HG03060 (cell line): ENCODE data around the gene THADA.

Experiments used
- ATAC-seq: cut with Tn5 transposase; IDR thresholded peaks from one replicate; pipeline ENCODE4 v1.9.1; 2021; ENCODE audit warnings: low read depth, moderate number of reproducible peaks; ENCODE audit not compliant: unreplicated experiment

Gene THADA

DNA sequence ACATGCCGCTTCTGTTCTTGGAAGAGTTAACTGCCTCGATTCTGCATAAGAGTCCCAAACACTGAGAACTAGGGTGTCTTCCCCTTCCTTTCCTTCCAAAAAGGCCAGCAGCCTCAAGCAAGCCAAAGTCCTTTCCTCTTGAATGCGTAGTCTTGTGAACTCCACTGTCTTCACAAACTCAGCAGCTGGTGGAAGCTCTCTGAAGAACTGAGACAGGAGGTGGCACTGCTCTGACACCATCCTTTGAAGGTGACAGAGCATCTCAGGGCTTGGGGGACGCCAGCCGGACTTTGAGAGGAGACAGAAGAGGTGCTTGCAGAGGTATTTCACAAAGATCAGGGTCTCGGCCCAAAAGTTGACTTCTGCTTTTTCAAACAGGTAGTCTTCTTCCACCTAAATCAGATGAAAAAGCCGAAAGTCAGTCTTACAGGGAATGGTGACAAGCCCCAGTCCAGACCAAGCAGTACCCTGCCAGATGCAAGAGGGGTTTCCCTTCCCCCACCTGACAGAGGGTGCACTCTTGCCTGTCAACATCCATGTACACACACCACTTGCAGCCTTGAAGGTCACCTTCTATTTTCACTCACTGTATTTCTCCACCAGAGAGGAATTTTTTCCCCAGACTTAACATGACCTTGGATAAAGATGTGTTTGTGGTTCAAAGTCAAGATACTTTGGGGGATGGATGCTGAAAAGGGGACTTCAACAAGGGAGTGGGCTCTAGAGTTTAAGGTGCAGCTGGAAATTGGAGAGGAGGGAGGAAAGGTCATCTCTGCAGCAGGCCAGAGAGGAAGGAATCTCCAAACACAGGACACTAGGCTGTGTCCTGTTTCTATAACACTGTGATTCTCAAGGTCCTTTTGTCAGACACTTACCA is 364.6 kb downstream of the THADA start:
- no peak for ATAC-seq

DNA sequence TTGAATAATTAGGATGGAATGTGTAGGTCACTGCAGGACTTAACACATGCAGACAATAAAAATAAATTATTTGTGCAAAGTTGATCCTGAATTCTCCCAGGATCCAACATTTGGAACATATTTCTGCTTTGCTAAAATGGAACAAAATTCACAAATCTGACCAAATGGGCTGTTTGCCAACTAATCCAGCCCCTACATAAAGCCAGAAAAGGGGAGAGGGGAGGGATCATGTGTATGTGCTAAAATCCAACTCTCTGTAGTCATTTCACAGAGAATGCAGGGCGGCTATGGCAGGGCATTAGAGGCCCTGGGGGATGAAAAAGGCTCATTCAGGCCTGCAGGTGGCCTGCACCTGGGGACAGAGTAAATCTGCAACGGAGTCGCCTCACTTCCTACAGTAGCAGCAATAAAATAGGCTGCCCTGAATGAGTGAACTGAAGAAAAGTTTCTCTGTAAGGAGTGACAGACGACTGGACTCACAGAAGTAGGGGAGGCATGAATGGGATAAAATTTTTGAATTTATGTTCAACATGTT is 365.4 kb downstream of the THADA start:
- ATAC-seq: no peak

DNA sequence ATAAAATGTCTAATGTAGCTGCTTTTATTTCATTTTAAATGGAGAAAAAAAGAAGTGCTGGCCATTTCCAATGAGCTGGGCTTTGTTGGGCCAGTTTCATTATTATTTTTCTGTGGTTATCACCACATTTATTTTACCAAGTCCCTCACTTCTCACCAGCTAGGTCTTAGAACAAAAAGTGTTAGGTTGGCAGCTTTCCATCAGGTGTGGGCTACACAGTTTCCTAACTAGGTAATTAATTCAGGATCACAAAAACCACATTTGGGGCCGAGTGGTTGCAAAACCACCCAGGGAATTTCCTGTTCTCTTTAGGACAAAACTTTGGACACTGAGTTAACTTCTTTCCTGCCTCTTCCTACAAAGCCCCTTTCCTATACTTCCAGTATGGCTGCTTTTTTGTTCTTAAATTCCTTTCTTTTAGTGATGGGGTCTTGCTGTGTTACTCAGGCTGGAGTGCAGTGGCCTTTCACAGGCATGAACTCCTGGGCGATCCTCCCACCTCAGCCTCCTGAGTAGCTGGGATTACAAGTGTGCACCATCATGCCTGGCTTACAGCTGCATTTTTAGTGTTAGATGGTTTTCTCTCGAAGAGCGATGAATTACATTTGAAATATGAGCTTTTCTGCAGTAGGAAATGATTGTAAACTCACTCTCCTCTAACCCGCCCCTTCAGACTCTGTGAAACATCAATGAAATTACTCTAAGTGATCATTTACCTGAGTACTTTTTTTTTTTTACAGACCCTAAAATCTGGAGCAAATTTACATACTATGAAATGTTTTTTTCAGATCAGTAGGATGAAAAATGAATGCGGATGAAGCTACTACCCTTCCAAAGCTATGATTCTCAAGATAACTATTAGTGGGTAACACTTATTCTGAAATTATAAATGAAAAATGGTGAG is 366.8 kb downstream of the THADA start:
- no peak for ATAC-seq

DNA sequence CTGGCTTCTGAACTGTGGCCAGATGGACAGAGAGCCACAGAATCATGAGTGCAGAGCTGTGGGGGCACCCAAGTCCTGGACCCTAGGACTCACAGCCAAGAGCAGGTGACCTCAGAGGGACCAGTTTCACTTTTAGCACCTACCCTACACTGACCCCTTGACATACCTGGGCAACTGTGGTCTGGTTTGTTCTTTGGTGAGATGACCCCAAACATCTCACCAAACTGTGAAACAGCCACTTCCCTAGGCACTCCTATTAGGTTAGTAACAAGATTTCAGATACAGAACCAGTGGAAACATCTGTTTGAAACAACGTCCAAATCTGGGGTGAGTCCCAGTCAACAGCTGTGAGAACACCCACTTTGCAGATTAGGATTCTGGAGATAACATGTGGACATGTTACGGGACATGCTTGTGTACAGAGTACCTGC is 367.5 kb downstream of the THADA start:
- no peak for ATAC-seq

DNA sequence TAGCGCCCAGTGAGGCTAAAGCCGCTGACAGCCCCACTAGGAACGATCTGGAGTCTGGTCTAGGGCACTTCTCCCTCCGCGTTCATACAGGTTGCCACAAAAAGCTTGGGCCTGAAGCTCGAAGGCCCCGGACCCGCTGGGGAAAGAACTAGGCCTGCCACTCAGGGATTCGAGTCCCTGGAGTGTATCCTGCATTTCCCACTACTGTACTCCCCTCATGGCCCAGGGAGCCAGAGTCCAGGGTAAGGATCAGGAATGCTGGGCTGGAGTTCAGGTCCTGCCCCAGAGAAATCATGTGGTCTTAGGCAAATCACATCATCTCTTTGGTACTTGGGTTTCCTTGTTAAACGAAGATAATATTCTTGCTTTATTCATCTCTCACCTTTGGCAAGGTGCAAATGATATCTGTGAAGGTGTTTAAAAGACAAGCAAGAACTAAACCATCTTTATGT is 368.0 kb downstream of the THADA start:
- ATAC-seq: no peak

DNA sequence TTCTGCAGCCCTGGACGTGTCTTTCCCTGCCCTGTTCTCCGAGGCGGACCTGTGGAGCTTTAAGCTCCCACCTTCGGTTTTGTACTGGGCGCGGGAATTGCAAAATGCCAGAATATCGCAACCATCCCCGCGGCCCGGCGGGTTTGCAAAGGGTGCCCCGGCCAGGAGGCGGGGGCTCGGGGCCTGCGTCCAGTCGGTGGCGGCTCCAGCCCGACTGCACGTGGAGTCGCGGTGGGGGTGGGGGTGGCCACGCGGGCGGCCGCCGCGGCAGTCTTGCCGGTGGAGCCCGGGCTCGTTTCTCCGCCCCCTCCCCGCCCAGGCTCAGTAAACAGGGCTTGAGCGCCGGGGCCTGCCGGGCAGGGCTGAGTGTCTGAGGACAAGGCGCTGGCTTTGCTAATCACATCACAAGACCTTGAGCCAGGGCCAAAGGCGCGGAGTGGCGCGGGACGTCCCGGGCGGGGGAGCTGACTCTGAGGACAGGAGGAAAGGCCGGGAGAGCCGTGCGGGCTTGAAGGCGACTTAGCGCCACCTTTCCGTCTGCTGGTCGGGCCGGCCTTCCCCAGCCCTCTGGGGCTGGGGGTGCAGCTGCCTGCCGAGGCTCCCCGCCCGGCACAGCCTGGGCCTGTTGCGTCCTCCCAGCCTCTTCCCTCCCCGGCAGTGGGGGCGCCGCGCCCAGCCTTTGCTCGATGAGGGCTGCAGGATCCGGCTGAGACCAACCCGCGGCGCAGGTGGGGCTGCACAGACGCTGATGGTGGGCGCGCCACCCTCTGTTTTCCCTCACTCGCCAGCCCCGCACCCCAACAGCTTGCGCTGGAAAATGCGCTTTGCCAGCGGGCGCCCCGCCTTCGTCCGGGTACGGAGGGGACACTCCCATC is 368.6 kb downstream of the THADA start:
- ATAC-seq: no peak

DNA sequence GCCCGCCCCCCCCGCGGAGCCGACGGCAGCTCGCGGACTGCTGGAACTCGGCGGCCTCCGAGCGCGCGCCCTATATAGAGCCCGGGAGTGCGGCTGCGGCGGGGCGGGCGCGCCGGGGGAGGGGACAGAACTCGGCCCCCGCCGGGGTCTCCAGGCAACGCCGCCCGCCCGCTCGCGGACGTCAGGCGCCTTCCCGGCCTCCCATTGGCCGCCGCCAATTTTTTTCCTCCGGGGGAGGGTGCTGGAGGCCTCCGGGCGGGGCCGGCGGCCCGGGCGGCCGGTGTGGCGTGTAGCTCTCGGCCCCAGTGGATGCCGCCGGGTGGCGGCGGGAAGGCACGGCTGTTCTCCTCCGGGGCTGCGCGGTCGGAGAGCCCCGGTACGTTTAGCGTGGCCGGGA is 369.3 kb downstream of the THADA start, which contains the start of gene ZFP36L2:
TSS of gene ZFP36L2 (minus strand) at position 49 of the 397 bp plus-strand sequence. CDS start 291 bp downstream, outside the sequence.
- peak; percentile 25 for ATAC-seq

DNA sequence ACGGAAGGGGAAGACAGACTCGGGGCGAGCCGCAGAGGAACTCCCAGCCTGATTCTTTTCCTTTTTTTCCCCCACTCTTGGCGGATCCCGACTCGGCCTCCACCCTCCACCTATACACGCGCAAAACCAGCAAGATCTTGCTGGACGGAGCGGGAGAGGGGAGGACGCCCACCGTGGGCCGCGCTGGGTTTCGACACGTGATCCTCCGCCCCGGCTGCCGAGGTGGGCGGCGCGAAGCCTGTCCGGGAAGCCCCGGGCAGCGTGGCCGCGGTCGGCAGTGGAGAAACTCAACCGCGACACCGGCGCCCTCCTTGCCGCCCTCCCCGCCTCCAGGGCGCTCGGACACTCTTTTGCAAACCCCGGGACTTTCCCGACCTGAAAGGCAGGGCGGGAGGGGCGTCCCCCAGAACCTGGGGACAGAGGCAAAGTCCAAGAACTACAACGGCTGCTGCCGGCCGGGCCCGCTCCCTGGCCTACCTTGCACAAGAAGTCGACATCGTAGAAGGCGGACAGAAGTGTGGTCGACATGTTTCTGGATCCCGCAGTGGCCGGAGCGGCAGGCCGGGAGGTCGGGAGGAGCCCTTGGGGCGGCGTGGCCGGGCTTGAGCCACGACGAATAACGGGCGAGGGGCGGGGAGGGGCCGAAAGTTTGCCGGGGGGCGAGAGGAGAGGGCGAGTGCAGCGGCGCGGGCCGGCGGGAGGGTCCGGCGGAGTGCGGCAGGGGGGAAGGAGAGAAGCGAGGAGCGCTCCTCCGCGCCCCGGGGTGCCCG is 369.9 kb downstream of the THADA start:
- no peak for ATAC-seq

DNA sequence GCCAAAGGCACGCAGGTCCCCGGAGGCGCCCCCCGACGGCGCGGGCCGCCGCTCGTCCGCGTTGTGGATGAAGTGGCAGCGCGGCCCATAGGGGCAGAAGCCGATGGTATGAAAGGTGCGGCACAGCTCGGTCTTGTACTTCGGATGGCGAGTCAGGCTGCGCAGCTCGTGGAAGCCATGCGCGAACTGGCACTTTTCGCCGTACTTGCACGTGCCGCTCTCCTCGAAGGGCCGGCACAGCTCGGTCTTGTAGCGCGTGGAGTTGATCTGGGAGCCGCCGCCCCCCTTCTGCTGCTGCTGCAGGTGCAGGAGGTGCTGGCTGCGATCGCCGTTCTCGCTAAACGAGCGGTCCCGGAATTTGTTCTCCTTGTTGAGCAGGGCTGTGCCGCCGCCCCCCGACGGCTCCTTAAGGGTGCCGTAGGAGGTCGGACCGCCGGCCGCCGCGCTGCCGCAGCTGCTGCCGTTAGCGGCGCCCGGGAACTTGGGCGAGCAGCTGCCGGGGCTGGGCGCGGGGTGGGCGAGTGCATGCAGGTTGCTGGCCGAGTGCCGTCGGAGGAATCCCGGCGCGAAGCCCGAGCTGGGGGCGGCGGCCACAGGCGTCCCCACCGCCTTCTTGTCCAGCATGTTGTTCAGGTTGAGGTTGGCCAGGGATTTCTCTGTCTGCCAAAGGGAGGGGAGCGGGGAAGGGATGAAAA is 370.6 kb downstream of the THADA start:
- no peak for ATAC-seq

DNA sequence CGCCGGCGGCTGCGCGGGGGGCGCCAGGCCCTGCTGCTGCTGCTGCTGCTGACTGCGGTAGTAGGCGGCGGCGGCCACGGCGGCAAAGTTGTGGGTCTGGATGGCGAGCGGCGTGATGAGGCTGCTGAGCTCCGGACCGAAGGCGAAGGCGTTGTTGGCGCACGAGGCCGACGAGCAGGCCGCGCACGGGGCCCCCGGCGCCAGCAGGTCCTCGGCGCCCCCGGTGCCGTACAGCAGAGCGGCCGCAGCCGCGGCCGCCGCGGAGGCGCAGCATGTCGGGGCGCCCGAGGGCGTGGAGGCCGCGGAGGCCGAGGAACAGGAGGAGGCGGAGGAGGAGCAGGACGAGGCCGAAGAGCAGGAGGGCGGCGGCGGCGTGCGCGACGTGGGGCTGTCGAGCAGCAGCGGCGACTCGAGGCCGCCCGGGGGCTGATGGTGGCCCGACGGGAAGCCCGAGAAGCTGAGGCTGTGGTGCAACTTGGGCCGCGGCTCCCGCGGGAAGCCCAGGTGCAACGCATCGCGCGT is 371.2 kb downstream of the THADA start:
- ATAC-seq: no peak

DNA sequence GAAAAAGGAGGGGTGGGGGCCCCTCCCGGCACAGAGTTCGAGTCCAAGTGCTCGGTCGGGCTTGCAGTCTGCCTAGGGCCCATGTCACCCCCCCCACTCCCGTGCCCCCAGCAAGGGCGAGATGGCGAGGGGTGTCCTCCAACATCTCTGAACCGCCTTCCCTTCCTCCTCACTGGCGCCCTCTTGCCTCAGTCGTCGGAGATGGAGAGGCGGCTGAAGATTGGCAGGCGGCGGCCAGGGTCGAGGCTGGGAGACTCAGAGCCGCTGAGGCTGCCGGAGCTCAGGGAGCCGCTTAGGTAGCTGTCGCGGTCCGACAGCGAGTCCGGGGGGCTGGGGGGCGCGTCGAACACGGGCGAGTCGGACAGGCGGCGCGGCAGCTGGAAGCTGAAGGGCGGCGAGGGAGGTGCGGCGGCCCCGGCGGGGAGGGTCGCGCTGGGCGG is 371.7 kb downstream of the THADA start:
- no peak for ATAC-seq

DNA sequence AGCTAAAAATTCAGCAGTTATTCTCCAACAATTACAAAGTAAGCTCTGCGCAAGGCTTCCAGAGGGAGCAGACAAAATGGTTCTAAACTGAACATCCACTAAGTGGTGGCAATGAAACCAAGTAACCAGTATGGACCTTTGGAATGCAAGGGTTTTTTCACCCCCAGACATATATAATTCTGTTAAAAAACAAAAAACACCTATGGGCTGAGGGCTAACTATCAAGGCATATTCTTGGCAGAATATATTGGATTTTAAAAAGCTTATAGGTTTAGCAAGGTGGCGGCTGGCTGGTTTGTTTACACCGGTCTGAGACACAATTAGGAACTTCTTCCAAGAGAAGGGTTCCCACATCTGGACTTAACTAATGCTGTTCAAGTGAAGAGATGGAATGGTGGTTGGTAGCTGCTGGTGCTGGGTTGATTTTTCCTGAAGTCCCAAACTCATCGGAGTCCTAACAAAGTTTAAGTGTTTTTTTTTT is 372.3 kb downstream of the THADA start:
- ATAC-seq: no peak

DNA sequence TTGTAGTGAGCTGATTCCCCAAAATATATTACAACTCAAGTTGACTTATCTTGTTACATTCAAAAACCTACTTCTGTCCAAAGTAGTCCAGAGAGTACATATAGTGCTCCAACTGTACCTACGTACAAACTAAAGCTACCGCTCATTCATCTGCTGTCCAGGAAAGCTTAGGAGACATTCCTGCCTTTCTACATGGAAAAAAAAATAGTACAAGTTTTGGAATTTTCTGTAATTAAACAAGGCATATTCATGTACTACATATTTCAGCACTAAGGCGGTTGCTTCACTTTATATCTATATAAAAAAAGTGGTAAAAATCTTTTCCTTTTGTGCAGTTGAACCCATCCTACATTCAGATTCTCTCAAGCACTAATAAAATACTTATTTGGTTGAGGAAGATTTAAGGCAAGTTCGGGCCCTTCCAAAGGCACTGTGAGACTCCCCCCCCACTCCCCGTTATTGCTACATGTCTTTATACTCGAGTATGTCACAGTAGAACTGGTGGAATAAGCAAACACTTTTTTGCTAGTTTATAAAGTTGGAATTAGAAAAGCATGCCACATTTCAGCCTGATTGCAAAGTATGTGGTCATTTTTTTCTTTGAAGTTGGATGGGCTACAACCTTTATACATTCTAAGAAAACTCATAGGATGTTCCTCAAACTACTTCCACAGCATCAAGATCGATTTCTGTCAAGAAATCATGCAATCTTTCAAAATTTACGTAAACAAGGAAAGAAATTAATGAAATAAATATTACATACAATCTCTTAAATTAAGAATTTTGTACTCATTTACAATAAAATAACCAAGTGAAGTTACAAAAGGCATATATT is 373.1 kb downstream of the THADA start:
- no peak for ATAC-seq

DNA sequence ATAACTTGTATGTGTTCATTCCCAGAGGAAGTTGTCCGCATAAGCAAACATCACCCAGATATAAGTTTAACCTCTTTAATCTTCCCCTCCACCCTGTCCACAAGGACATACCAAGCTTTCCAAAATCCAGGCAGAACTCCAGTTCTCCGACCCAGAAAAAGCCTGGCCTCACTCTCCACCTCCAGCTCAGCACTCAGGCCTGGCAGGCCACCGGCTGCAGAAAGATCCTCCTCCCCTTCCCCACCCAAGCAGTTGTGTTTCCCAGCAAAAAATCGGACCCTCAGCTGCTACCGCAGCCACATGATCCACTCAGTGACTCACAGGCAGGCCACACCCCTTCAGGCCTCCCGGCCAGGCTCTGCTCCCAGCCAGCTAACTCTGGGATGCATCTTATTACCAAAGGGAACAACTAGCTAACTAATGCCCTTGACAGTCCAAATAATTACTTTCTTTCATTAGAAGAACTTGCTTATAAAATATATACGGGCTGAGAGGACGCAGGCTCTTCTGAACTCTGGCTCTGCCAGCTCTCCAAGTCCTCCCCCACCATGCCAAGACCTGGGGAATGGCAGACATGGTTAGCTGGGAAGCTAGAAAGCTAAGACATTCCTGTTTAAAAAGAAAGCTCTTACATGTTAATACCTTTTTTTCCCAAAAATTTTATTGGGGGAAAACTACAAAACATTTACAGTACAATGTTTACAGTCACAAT is 373.9 kb downstream of the THADA start:
- ATAC-seq: no peak

DNA sequence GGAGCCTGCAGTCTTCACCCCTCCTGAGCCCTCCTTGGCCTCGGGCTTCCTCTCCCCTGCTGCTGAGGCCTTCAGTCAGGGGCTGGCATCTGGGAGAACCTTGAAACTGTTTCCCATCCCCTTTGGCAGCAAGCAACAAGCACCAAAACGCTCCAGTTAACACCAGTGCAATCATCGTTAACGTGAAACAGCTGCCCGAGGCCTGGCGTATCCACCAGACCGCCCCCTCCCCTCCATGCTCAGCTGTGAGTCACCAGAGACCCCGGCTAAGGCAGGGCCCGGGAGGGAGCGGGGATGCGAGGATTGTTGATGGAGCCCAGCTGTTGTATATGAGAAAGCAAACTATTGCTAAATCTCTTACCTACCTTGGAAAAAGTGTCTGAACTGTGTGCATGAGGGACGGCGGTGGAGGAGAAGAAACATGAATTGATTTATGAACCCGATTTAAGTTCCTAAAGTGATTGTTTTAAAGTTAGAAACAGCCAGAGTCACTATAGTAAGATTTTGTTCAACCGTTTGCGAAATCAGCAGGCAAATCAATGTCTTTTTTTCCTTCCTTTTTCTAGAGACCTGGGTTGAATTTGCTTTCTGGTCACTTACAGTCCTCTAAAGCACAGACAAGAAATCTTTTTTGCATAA is 374.6 kb downstream of the THADA start:
- no peak for ATAC-seq

DNA sequence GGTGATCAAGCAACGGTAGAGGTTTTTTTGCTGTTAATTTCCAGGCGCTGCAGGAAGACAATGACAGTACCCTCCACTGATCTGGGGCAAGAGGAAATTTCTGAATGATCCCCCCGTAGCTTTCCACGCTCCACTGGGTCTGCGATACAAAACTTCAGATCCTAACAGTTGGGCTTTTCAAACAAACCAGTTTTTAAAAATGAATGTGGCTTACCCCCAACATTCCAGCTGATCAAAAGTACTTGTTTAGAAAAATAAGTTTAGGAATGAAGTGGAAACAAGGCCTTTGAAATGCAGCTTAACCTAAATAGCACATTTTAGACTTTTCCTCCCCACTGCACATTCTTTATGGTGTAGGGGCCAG is 375.1 kb downstream of the THADA start:
- no peak for ATAC-seq
